NOMO-1 (cell line): Measurements from ENCODE around the gene EPB41L2.
"Not testable (repeated sequence)": the region's sequence is repeated elsewhere in the genome, so short reads cannot be mapped to it uniquely, and the experiment has no call there.

ENCODE experiments used
- DNase-seq, 2 experiments: peaks; one replicate each; lab custom pipeline; 2025; ENCODE audit not compliant: unreplicated experiment in 2 of 2; lab: John Stamatoyannopoulos, UW

EPB41L2 gene

GRCh38 chr6:131037194-131037897 lies 25.7 kb downstream of the EPB41L2 start:
- DNase-seq = no peak

DNA sequence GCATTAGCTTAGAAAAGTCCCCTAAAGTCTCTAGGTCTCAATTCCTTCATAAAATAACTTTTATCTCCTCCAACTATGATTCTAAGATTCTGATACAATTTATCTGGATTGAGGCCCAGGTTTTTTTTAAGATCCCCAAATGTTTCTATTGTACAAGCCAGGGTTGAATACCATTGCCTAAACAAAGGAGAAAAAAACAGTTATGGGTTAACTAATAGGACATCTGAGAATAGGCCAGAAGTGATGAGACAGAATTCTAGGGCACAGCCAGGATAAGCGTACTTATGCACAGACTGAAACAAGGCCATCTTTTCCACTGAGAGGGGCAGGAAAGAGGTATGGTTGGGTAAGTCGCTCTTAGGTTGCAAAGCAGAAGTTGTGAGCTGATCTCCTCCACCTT lies 26.4 kb downstream of the EPB41L2 start:
- no peak for DNase-seq

DNA sequence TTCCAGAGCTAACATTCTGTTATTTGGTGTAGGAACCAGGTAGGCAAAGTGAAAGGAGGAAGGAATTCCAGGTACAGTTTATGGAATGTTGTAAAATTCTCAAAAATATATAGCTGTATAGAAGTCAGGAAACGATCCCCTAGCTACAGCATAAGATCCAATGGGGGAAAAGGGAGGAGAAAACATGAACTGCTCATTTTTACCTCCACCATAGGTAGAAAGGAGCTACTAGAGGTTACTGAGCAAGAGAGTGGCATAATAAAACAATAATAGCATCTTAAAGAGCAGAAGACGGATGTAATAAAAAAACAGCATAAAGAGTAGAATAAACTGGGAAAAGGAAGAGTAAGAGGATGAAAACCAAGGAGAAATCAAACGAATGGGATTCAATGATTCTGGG lies 26.9 kb downstream of the EPB41L2 start:
- DNase-seq = no peak

DNA sequence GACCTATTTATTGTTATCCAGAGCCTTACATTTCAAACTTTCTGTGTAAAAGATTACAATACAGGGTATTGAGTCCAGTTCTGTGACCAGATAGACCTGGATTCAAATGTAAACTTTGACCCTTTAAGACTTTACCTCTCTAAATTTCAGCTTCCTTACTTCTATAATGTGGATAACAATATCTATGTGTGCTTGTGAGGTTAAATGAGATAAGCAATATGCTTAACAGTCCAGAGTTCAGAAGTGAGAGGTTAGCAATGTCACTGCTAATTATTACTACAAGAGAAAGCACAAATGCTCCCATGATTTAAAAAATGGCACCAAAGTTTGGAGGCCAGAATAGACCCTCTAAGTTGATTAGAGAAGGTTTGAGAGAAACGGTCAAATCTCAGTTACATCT lies 27.5 kb downstream of the EPB41L2 start:
- no peak for DNase-seq

- DNase-seq = no peak
Measured at GRCh38 chr6:131033631-131034030, 29.4 kb downstream of the EPB41L2 start.

DNA sequence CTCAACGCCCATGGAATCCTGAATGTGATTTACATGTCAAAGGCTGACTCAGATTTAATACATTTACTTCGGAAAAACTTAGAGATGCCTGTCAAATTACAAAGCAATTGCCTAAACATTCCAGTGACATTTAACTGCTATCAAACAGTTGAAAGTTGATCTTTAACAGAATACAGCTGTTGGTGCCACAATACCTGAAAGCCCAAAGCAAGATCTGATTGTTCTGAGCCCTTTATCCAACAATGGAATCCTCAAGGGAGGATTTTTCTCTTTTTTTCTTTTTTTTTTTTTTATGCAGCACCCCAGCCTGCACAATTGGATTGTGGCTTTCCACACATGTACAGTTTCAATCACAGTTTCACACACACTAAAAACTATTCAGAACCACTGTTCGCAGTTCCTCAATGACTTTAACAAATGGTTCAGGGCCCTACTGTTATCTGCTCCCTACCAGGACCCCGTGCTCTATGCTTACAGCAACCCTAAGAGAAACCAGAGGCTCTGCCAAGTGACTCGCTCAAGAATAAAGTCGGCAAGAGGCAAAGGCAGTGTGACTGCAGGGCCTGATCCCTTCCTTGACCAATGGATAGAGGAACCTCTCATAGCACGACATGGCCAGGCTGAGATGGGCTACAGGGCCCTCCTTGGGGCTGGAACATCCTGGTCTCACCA lies 33.3 kb downstream of the EPB41L2 start:
- DNase-seq = no peak

GRCh38 chr6:131027326-131027725 lies 35.7 kb downstream of the EPB41L2 start:
- DNase-seq = no peak

DNA sequence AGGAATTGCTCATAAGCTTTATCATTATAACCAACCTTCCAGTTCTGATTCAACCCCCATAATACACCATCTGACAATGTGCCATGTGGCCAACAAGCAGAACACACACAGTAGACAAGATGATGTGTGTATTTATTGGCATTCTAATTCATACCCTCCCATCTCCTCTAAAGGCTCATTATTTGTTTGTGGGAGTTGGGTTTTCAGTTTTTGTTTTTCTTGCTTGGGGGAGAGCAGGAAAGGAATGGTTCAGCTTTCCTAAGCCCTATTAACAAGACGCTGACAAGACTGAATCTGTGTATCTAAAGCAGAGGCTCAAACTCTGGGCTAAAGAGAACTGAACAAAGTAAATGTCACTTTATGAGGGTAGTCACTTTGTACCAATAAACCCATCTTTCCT lies 36.8 kb downstream of the EPB41L2 start:
- DNase-seq = no peak

DNA sequence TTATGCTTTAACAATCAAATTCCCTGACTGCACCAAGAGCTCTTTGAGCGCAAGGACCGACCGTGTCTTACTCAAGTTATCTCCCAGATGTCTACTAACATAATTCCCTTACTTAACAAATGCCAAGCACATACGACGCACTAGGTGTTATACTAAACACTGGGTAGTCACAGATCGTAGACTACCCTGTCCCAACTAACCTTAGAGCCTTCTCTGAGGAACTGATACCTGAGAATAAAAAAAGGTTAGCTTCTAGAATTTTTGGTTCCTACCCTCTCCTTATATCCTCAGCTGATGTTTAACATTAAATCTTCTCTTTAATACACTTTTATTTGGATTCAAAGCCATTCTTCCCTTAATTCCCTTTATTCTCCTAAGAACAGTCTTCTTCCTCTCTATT lies 38.5 kb downstream of the EPB41L2 start:
- DNase-seq = no peak

GRCh38 chr6:131023834-131024504 lies 39.1 kb downstream of the EPB41L2 start:
- DNase-seq = no peak

GRCh38 chr6:131022691-131023090 lies 40.4 kb downstream of the EPB41L2 start:
- no peak for DNase-seq

- DNase-seq = no peak
Measured at GRCh38 chr6:131017962-131018361, 45.1 kb downstream of the EPB41L2 start.

DNA sequence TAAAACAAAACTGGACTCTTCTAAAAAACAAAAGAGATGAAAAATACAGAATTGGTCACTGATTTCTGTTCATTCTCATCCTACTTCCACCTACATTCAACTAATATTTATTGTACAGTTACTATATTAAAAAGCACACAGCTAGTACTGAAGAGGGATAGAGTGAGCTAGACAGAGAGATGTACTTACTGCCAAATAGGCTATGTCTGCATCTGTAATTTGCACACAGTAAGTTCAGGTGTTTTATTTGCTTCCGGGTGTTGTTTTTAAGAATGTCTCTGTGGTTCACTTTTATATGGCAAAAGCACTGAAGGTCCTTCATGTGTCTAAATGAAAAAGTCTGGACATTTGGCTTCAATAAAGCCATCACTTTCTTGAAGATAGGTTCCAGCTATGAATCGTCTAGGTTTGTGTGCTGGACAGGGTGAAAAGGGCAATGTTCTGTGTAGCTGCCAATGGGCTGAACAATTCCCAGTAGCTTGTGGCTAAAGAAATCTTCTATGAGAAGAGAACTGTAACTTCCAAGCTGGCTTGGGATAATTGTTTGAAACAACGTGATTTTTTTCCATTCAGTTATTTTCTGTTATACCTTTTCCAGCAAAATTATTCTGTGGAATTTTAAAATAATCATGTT lies 47.3 kb downstream of the EPB41L2 start:
- no peak for DNase-seq

DNA sequence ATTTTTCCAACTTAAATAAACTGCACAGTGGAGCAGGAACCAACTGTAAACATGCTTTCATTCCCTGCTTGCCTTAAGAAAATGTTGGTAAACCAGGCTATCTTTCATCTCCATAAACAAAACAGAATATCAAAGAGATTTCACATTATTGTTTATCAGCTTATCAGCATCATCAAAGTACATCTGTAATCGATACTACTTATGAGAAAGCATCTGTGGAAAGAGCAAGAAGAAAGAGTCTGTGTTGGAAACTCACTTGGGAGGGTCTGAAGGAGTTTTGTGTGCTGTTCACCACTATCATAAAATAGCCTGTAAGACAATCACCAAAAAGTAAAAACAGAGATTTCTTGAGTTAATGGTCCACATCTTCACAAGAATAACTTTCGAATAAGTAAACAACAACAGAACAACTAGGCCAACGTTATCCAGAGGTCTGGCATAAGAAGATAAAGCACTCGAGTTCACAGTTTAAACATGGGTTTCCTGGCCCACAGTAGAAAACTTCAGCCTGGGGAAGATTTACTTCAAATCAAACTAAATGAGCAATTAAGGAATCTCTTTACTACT lies 47.9 kb downstream of the EPB41L2 start:
- no peak for DNase-seq

GRCh38 chr6:131014080-131014776 lies 48.8 kb downstream of the EPB41L2 start:
- no peak for DNase-seq

DNA sequence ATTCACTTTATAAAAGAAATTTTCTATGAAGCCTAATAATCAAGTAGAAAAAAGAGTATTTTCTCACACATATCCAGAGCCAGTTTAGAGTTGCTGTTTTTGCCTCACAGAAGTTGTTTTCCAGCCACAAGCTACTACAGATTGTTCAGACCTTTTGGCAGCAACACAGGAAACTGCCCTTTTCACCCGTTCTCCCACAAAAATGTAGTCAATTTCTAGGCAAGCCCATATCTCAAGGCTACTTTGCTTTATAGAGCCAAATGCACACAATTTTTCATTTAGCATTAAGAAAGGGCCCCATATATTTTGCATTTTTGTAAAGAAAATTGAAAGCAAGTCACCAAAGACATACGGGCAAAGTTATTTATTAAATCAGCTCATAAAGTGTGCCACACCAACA lies 49.5 kb downstream of the EPB41L2 start:
- DNase-seq = no peak

- DNase-seq = no peak
Measured at GRCh38 chr6:131009790-131010189, 53.3 kb downstream of the EPB41L2 start.

DNA sequence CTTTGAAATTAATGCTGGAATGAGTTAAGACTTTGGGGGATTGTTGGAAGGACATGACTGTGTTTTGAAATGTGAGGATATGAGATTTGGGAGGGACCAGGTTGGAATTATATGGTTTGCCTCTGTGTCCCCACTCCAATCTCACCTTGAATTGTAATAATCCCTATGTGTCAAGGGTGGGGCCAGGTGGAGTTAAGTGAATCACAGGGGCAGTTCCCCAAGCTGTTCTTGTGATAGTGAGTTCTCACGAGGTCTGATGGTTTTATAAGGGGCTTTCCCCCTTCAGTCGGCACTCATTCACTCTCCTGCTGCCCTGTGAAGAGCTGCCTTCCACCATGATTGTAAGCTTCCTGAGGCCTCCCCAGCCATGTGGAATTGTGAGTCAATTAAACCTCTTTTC lies 54.1 kb downstream of the EPB41L2 start:
- not testable (repeated sequence) for DNase-seq

GRCh38 chr6:131007964-131008363 lies 55.1 kb downstream of the EPB41L2 start:
- DNase-seq = not testable (repeated sequence)

GRCh38 chr6:131007286-131007685 lies 55.8 kb downstream of the EPB41L2 start:
- no peak for DNase-seq
